CD4-positive, alpha-beta T cell (primary cell): ENCODE data around the gene GPR35. TPM values are rescaled to one million over a fixed set of nuclear protein-coding genes. Genes with fewer than 3 reads are reported as not detected.

Experiments
- ATAC-seq: fragments of 200-7000 bp; cut with Tn5 transposase; one replicate; pipeline ENCODE4 v1.10.0; 2022; ENCODE audit warnings: mild to moderate bottlenecking; ENCODE audit not compliant: poor library complexity
- CTCF ChIA-PET: fragments of 350-600 bp; sonication (Branson Sonifier 250); formaldehyde crosslinking; loops from one replicate; lab custom pipeline; 2021; ENCODE audit warnings: antibody characterized with exemption, inconsistent platforms; lab: Charles Lee
- POLR2A ChIA-PET: fragments of 350-600 bp; sonication (Branson Sonifier 250); formaldehyde crosslinking; loops from one replicate; lab custom pipeline; 2021; ENCODE audit warnings: antibody characterized with exemption, inconsistent platforms; lab: Charles Lee
- DNase-seq, 14 experiments: peaks; one replicate each; pipeline ENCODE4 v3.0.0-alpha.2; 2013 to 2020; ENCODE audit warnings: mixed read lengths in 2 of 14
- H3K27ac ChIP-seq, 2 donors: one replicate each; pipeline versions ENCODE4 v1.5.1 to v1.7.0; 2013; ENCODE audit warnings: low read length in 2 of 2, low read depth in 1 of 2, mild to moderate bottlenecking in 1 of 2
- H3K27me3 ChIP-seq, 2 experiments: 1 replicate in 1 of 2; 2 replicates in 1 of 2; pipeline versions ENCODE4 v1.6.1 to v1.7.0; 2013; ENCODE audit warnings: low read length in 2 of 2, control low read depth in 1 of 2, mild to moderate bottlenecking in 1 of 2, moderate library complexity in 1 of 2; ENCODE audit not compliant: insufficient read depth in 2 of 2, control insufficient read depth in 1 of 2
- H3K36me3 ChIP-seq: one replicate; pipeline ENCODE4 v1.6.1; 2013; ENCODE audit warnings: low read length, control low read depth; ENCODE audit not compliant: insufficient read depth
- H3K4me1 ChIP-seq: one replicate; pipeline ENCODE4 v1.6.1; 2013; ENCODE audit warnings: low read length, control low read depth; ENCODE audit not compliant: insufficient read depth
- H3K4me3 ChIP-seq: one replicate; pipeline ENCODE4 v1.5.1; 2013; ENCODE audit warnings: mild to moderate bottlenecking, low read length, moderate library complexity
- H3K9me3 ChIP-seq, 2 experiments: 1 replicate in 1 of 2; 2 replicates in 1 of 2; pipeline versions ENCODE4 v1.6.1 to v1.7.0; 2013; ENCODE audit warnings: low read length in 2 of 2, mild to moderate bottlenecking in 2 of 2, control low read depth in 1 of 2, moderate library complexity in 1 of 2; ENCODE audit not compliant: control insufficient read depth in 1 of 2, insufficient read depth in 1 of 2
- H3K27ac Mint-ChIP-seq: one replicate; pipeline ENCODE4 v1.8.0; 2020; ENCODE audit warnings: mixed read lengths
- H3K27me3 Mint-ChIP-seq: one replicate; pipeline ENCODE4 v1.8.0; 2021; ENCODE audit warnings: mixed read lengths
- H3K36me3 Mint-ChIP-seq: one replicate; pipeline ENCODE4 v1.8.0; 2021; ENCODE audit warnings: low read depth, mixed read lengths
- H3K4me1 Mint-ChIP-seq: one replicate; pipeline ENCODE4 v1.8.0; 2021; ENCODE audit warnings: low read depth, mixed read lengths
- H3K4me3 Mint-ChIP-seq: one replicate; pipeline ENCODE4 v1.8.0; 2020; ENCODE audit warnings: mild to moderate bottlenecking, mixed read lengths
- H3K9me3 Mint-ChIP-seq: one replicate; pipeline ENCODE4 v1.8.0; 2020; ENCODE audit warnings: mixed read lengths
- CTCF ChIP-seq: fragments of 200-600 bp; IDR thresholded peaks from one replicate; pipeline ENCODE4 v1.8.0; 2022; ENCODE audit warnings: antibody characterized with exemption, mild to moderate bottlenecking
- intact Hi-C, 2 experiments: fragments of 100-400 bp; cut with DNase I in 1 of 2; cut with micrococcal nuclease in 1 of 2; formaldehyde crosslinking; loops; one replicate each; pipeline versions ENCODE4 v1.15.1 to v1.9.0; 2023 to 2025; cut with DNase I, micrococcal nuclease
- total RNA-seq, 174 experiments: library from RNA in 2 of 174; stranded (reverse) in 2 of 174; gene quantifications; one replicate each; pipeline ENCODE4 v1.2.3 and lab custom pipeline; 2021 to 2026

GPR35 gene
- total RNA-seq, 2 experiments from 2014 or later: 7.1 to 7.2 TPM

- peaks cover 0 to 28% of the 10 kb centered on the region in 2 experiments for H3K9me3 ChIP-seq
- ChIA-PET CTCF (no interaction called here), POLR2A (no interaction called here)
- H3K4me3 ChIP-seq: no peak overlapping the region
- intact Hi-C loops: no loop called here
- peaks cover 3% of the 10 kb centered on the region for H3K4me1 ChIP-seq
- Mint-ChIP-seq H3K4me1 (no peaks in the 10 kb centered on the region), H3K27ac (no peak overlapping the region), H3K9me3 (no peaks in the 10 kb centered on the region), H3K36me3 (no peaks in the 10 kb centered on the region), H3K4me3 (no peak overlapping the region), H3K27me3 (no peaks in the 10 kb centered on the region)
- no peaks in the 10 kb centered on the region for H3K27me3 ChIP-seq
- no peak for TF ChIP-seq CTCF
- H3K36me3 ChIP-seq: no peaks in the 10 kb centered on the region
- ATAC-seq (no peak), DNase-seq (peak in 1 of 14 experiments; percentile 6)
- H3K27ac ChIP-seq: no peak overlapping the region
Observed at GRCh38 chr2:240639566-240639965, 14.3 kb downstream of the GPR35 start.

- Histone ChIP-seq H3K4me1 (peaks cover 9% of the 10 kb centered on the region), H3K4me3 (no peak overlapping the region), H3K36me3 (no peaks in the 10 kb centered on the region), H3K27me3 (no peaks in the 10 kb centered on the region), H3K27ac (no peak overlapping the region), H3K9me3 (peaks cover 0 to 17% of the 10 kb centered on the region in 2 experiments)
- H3K4me1 Mint-ChIP-seq: no peaks in the 10 kb centered on the region
- no peak for ATAC-seq
- ChIA-PET CTCF (no interaction called here), POLR2A (no interaction called here)
- intact Hi-C loops: no loop called here
- H3K27me3 Mint-ChIP-seq: no peaks in the 10 kb centered on the region
- H3K36me3 Mint-ChIP-seq: no peaks in the 10 kb centered on the region
- H3K27ac Mint-ChIP-seq: no peak overlapping the region
- peak in 3 of 14 experiments; percentile 23 to 42 (median 32) for DNase-seq
- H3K9me3 Mint-ChIP-seq: no peaks in the 10 kb centered on the region
- H3K4me3 Mint-ChIP-seq: no peak overlapping the region
- no peak for TF ChIP-seq CTCF
Observed at GRCh38 chr2:240640939-240641338, 15.7 kb downstream of the GPR35 start.

GRCh38 chr2:240642061-240642805, 17.0 kb downstream of the GPR35 start:
- ChIA-PET POLR2A (no interaction called here), CTCF (no interaction called here)
- Mint-ChIP-seq H3K9me3 (no peaks in the 10 kb centered on the region), H3K27ac (no peak overlapping the region), H3K4me1 (no peaks in the 10 kb centered on the region), H3K36me3 (no peaks in the 10 kb centered on the region), H3K4me3 (no peak overlapping the region), H3K27me3 (no peaks in the 10 kb centered on the region)
- intact Hi-C loops: no loop called here
- Histone ChIP-seq H3K9me3 (peaks cover 0 to 13% of the 10 kb centered on the region in 2 experiments), H3K27ac (no peak overlapping the region), H3K4me1 (peaks cover 19% of the 10 kb centered on the region), H3K4me3 (no peak overlapping the region), H3K27me3 (peaks cover 0 to 1% of the 10 kb centered on the region in 2 experiments), H3K36me3 (no peaks in the 10 kb centered on the region)
- no peak for ATAC-seq
- TF ChIP-seq CTCF: no peak
- DNase-seq: peak in 1 of 14 experiments; percentile 12
